ENCODE results near the gene FAM174B. TPM values are rescaled to one million over a fixed set of nuclear protein-coding genes. Genes with fewer than 3 reads are reported as not detected.

Gene FAM174B
- total and polyA plus RNA-seq, 4 donors: 2.5 to 4.5 (median 3.8) TPM

DNA sequence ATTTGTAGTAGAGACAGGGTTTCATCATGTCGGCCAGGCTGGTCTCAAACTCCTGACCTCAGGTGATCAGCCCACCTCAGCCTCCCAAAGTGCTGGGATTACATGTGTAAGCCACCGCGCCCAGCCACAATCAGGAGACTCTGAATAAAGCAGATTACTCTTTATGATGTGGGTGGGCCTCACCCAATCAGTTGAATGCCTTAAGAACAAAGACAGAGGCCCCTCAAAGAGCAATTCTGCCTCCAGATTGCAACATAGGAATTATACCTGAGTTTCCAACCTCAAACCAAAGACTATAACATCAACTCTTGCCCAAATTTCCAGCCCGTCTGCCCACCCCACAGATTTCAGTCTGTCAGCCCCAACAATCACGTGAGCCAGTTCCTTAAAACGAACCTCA lies 18.8 kb upstream of the FAM174B start:
- Histone ChIP-seq H3K4me3 (ENCODE audit: low read depth in 1 of 3, low read length in 3 of 3) (no peak overlapping the region), H3K9me3 (ENCODE audit: control insufficient read depth in 4 of 4, low read length in 3 of 4) (no peaks in the 10 kb centered on the region), H3K9ac (ENCODE audit: low read depth in 1 of 2, low read length in 2 of 2) (no peak overlapping the region), H3K36me3 (ENCODE audit: control insufficient read depth in 4 of 4, insufficient read depth in 3 of 4, low read depth in 1 of 4, low read length in 3 of 4) (no peaks in the 10 kb centered on the region), H3K27me3 (ENCODE audit: control insufficient read depth in 4 of 4, insufficient read depth in 4 of 4, low read length in 3 of 4) (no peaks in the 10 kb centered on the region), H3K4me1 (ENCODE audit: control insufficient read depth in 4 of 4, insufficient read depth in 4 of 4, low read length in 3 of 4) (no peaks in the 10 kb centered on the region), H3K27ac (ENCODE audit: low read depth in 1 of 2, low read length in 2 of 2) (no peak overlapping the region)
- no peak for DNase-seq (ENCODE audit: low spot score)
- TF ChIP-seq REST (IDR thresholded peaks at IDR 0.05) (no peak), TAF1 (conservative IDR thresholded peaks at IDR 0.05) (no peak), JUND (IDR thresholded peaks at IDR 0.05) (no peak), RAD21 (IDR thresholded peaks at IDR 0.05) (no peak), GABPA (IDR thresholded peaks at IDR 0.05 in 1 of 2, conservative IDR thresholded peaks at IDR 0.05 in 1 of 2) (no peak), RXRA (IDR thresholded peaks at IDR 0.05) (no peak), HNF4A (conservative IDR thresholded peaks at IDR 0.05) (no peak), EGR1 (IDR thresholded peaks at IDR 0.05; ENCODE audit: low read depth in 2 of 2) (no peak), FOXA1 (IDR thresholded peaks at IDR 0.05) (no peak), SP1 (IDR thresholded peaks at IDR 0.05) (no peak), FOXA2 (IDR thresholded peaks at IDR 0.05) (no peak), ZBTB33 (IDR thresholded peaks at IDR 0.05) (no peak), MAX (IDR thresholded peaks at IDR 0.05) (no peak)
- TF ChIP-seq, protein P1, sequence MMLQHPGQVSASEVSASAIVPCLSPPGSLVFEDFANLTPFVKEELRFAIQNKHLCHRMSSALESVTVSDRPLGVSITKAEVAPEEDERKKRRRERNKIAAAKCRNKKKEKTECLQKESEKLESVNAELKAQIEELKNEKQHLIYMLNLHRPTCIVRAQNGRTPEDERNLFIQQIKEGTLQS (IDR thresholded peaks at IDR 0.05): no peak
- TF ChIP-seq, protein P2, sequence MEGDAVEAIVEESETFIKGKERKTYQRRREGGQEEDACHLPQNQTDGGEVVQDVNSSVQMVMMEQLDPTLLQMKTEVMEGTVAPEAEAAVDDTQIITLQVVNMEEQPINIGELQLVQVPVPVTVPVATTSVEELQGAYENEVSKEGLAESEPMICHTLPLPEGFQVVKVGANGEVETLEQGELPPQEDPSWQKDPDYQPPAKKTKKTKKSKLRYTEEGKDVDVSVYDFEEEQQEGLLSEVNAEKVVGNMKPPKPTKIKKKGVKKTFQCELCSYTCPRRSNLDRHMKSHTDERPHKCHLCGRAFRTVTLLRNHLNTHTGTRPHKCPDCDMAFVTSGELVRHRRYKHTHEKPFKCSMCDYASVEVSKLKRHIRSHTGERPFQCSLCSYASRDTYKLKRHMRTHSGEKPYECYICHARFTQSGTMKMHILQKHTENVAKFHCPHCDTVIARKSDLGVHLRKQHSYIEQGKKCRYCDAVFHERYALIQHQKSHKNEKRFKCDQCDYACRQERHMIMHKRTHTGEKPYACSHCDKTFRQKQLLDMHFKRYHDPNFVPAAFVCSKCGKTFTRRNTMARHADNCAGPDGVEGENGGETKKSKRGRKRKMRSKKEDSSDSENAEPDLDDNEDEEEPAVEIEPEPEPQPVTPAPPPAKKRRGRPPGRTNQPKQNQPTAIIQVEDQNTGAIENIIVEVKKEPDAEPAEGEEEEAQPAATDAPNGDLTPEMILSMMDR (IDR thresholded peaks at IDR 0.05; ENCODE audit: low read depth, low read length, missing input control): no peak
- 95% methylated on average over 6 of the region's 6 CpGs for WGBS

GRCh38 chr15:92672102-92672501 lies 16.5 kb upstream of the FAM174B start:
- no peak overlapping the region for H3K9ac ChIP-seq (ENCODE audit: low read depth in 1 of 2, low read length in 2 of 2)
- H3K4me1 ChIP-seq (ENCODE audit: control insufficient read depth in 4 of 4, insufficient read depth in 4 of 4, low read length in 3 of 4): peaks cover 4 to 7% (median 6%) of the 10 kb centered on the region in 4 donors
- H3K4me3 ChIP-seq (ENCODE audit: low read depth in 1 of 3, low read length in 3 of 3): no peak overlapping the region
- WGBS: 73% methylated on average over 6 of the region's 6 CpGs
- no peaks in the 10 kb centered on the region for H3K27me3 ChIP-seq (ENCODE audit: control insufficient read depth in 4 of 4, insufficient read depth in 4 of 4, low read length in 3 of 4)
- no peaks in the 10 kb centered on the region for H3K36me3 ChIP-seq (ENCODE audit: control insufficient read depth in 4 of 4, insufficient read depth in 3 of 4, low read depth in 1 of 4, low read length in 3 of 4)
- no peaks in the 10 kb centered on the region for H3K9me3 ChIP-seq (ENCODE audit: control insufficient read depth in 4 of 4, low read length in 3 of 4)
- no peak for DNase-seq (ENCODE audit: low spot score)
- H3K27ac ChIP-seq (ENCODE audit: low read depth in 1 of 2, low read length in 2 of 2): no peak overlapping the region
- TF ChIP-seq RAD21 (IDR thresholded peaks at IDR 0.05) (no peak), HNF4G (IDR thresholded peaks at IDR 0.05) (no peak), EGR1 (IDR thresholded peaks at IDR 0.05; ENCODE audit: low read depth in 2 of 2) (no peak), FOXA2 (IDR thresholded peaks at IDR 0.05) (no peak), HNF4A (conservative IDR thresholded peaks at IDR 0.05) (no peak), NR2F2 (IDR thresholded peaks at IDR 0.05) (no peak), REST (IDR thresholded peaks at IDR 0.05) (no peak)

Data from liver (tissue), 9 donors.